Endothelial cell of umbilical vein (primary cell): ENCODE measurements around the gene MRPS18B. TPM values are rescaled to one million over a fixed set of nuclear protein-coding genes. Genes with fewer than 3 reads are reported as not detected.
A peak's percentile ranks its signal among the peaks of the same experiment; 100 is the strongest.

Experiments
- Bru-seq: library from RNA; stranded (reverse); fragments of 400-500 nt; gene quantifications from one replicate; lab custom pipeline; 2021; lab: Mats Ljungman, UMichigan
- BruChase-seq, 2 experiments: library from RNA; stranded (reverse); fragments of 400-500 nt; gene quantifications; one replicate each; lab custom pipeline; 2021; lab: Mats Ljungman, UMichigan
- BruUV-seq: library from RNA; stranded (reverse); fragments of 400-500 nt; replicated peaks from 2 replicates; lab custom pipeline; 2021; lab: Mats Ljungman, UMichigan
- CTCF ChIA-PET: fragments of 300-600, 350-600 bp; sonication (Branson Sonifier 250); formaldehyde crosslinking; loops from one replicate; lab custom pipeline; 2021; ENCODE audit warnings: antibody characterized with exemption, inconsistent platforms; lab: Charles Lee
- POLR2A ChIA-PET: fragments of 300-600, 350-600 bp; sonication (Branson Sonifier 250); formaldehyde crosslinking; loops from one replicate; lab custom pipeline; 2021; ENCODE audit warnings: antibody characterized with exemption, inconsistent platforms; lab: Charles Lee
- DNase-seq: peaks from one replicate; pipeline ENCODE4 v3.0.0-alpha.2; 2011; ENCODE audit warnings: low read depth, low spot score
- FAIRE-seq: peaks from 2 replicates; lab custom pipeline; 2011; peaks lifted over from hg19 to GRCh38; lab: Jason Lieb, UNC
- H2AFZ ChIP-seq: 2 replicates; pipeline ENCODE4 v1.6.0; 2012; ENCODE audit warnings: low read depth, low read length, control low read depth, inconsistent platforms
- H3K27ac ChIP-seq: 2 replicates; pipeline ENCODE4 v1.5.1; 2011; ENCODE audit warnings: low read depth, mild to moderate bottlenecking, control low read depth, low read length, moderate library complexity; ENCODE audit not compliant: insufficient read depth
- H3K27me3 ChIP-seq, 2 experiments: 2 replicates each; pipeline versions ENCODE4 v1.6.0 to v1.6.1; 2011; ENCODE audit warnings: low read length in 2 of 2, mixed read lengths in 1 of 2; ENCODE audit not compliant: control insufficient read depth in 2 of 2, insufficient read depth in 2 of 2
- H3K36me3 ChIP-seq, 2 experiments: 2 replicates in 1 of 2; 3 replicates in 1 of 2; pipeline ENCODE4 v1.5.1; 2011; ENCODE audit warnings: low read length in 2 of 2, mild to moderate bottlenecking in 1 of 2, moderate library complexity in 1 of 2; ENCODE audit not compliant: control insufficient read depth in 2 of 2, insufficient read depth in 2 of 2; ENCODE audit errors: extremely low read depth in 1 of 2
- H3K4me1 ChIP-seq: 3 replicates; pipeline ENCODE4 v1.5.1; 2011; ENCODE audit warnings: mild to moderate bottlenecking, low read length; ENCODE audit not compliant: control insufficient read depth, insufficient read depth; ENCODE audit errors: extremely low read depth
- H3K4me2 ChIP-seq: 2 replicates; pipeline ENCODE4 v1.6.1; 2011; ENCODE audit warnings: low read length, control low read depth, mixed read lengths; ENCODE audit not compliant: insufficient read depth
- H3K4me3 ChIP-seq, 3 experiments: fragments of 200-600 bp in 1 of 3; sonication (generic), shearing (Covaris generic) in 1 of 3; replicated peaks in 1 of 3; 2 replicates each; pipeline ENCODE4 v1.5.1; 2011 to 2016; ENCODE audit warnings: control low read depth in 3 of 3, low read length in 3 of 3, mild to moderate bottlenecking in 2 of 3, inconsistent platforms in 1 of 3, low read depth in 1 of 3, moderate library complexity in 1 of 3; ENCODE audit not compliant: insufficient read depth in 1 of 3
- H3K79me2 ChIP-seq: 2 replicates; pipeline ENCODE4 v1.6.0; 2012; ENCODE audit warnings: low read length, inconsistent platforms; ENCODE audit not compliant: control insufficient read depth, insufficient read depth
- H3K9ac ChIP-seq: replicated peaks from 2 replicates; pipeline ENCODE3; 2011; ENCODE audit warnings: low read length, control low read depth; ENCODE audit not compliant: insufficient read depth; ENCODE audit errors: extremely low read depth
- H3K9me1 ChIP-seq: replicated peaks from 3 replicates; pipeline ENCODE4 v1.6.0; 2011; ENCODE audit warnings: mild to moderate bottlenecking, low read length; ENCODE audit not compliant: control insufficient read depth, insufficient read depth; ENCODE audit errors: extremely low read depth
- H3K9me3 ChIP-seq: replicated peaks from 2 replicates; pipeline ENCODE4 v1.5.1; 2012; ENCODE audit warnings: low read length, inconsistent platforms; ENCODE audit not compliant: control insufficient read depth, insufficient read depth
- H4K20me1 ChIP-seq: replicated peaks from 2 replicates; pipeline ENCODE3; 2011; ENCODE audit warnings: mild to moderate bottlenecking, low read length; ENCODE audit not compliant: control insufficient read depth, insufficient read depth; ENCODE audit errors: extremely low read depth
- CTCF ChIP-seq, 2 donors: IDR thresholded peaks; 1 replicate in 1 of 2; 2 replicates in 1 of 2; pipeline ENCODE4 v1.5.1; 2011; ENCODE audit warnings: low read length in 2 of 2, mild to moderate bottlenecking in 2 of 2, moderate library complexity in 2 of 2, control low read depth in 1 of 2, inconsistent platforms in 1 of 2, low read depth in 1 of 2; ENCODE audit not compliant: insufficient read depth in 1 of 2; ENCODE audit errors: extremely low read depth in 1 of 2
- EZH2 ChIP-seq: IDR thresholded peaks from 2 replicates; pipeline ENCODE4 v1.6.1; 2012; ENCODE audit warnings: borderline replicate concordance, low read depth, mild to moderate bottlenecking, moderate library complexity, low read length, inconsistent platforms; ENCODE audit not compliant: severe bottlenecking
- FOS ChIP-seq: IDR thresholded peaks from 2 replicates; pipeline ENCODE4 v1.6.1; 2011; ENCODE audit warnings: mild to moderate bottlenecking, low read length, moderate library complexity, borderline replicate concordance; ENCODE audit not compliant: insufficient read depth
- GATA2 ChIP-seq: IDR thresholded peaks from 2 replicates; pipeline ENCODE4 v1.7.0; 2011; ENCODE audit warnings: low read depth, mild to moderate bottlenecking, moderate library complexity, mixed read lengths, low read length; ENCODE audit not compliant: insufficient read length, insufficient read depth
- JUN ChIP-seq: IDR thresholded peaks from 2 replicates; pipeline ENCODE4 v1.6.1; 2011; ENCODE audit warnings: borderline replicate concordance, low read depth; ENCODE audit not compliant: insufficient read length, insufficient read depth
- MAX ChIP-seq: IDR thresholded peaks from 2 replicates; pipeline ENCODE4 v1.6.1; 2011; ENCODE audit not compliant: insufficient read depth, insufficient read length
- MYC ChIP-seq: IDR thresholded peaks from one replicate; pipeline ENCODE4 v1.6.1; 2011; ENCODE audit warnings: mild to moderate bottlenecking, low read depth, low read length
- POLR2A ChIP-seq: IDR thresholded peaks from 2 replicates; pipeline ENCODE4 v1.6.1; 2012; ENCODE audit warnings: low read depth, mild to moderate bottlenecking, control low read depth, low read length
- POLR2AphosphoS5 ChIP-seq: IDR thresholded peaks from 2 replicates; pipeline ENCODE4 v1.6.1; 2012; ENCODE audit warnings: low read depth, mild to moderate bottlenecking, control low read depth, low read length, moderate library complexity; ENCODE audit not compliant: insufficient read depth
- dilution Hi-C: fragments of 300-500 bp; cut with MboI; formaldehyde crosslinking; loops from one replicate; pipeline ENCODE4 v1.15.0; 2019; ENCODE audit warnings: low sequenced_read_pairs; ENCODE audit not compliant: extremely low pct_ligation_motif_present
- intact Hi-C: fragments of 100-400 bp; cut with micrococcal nuclease; formaldehyde crosslinking; loops from one replicate; pipeline ENCODE4 v1.10.0; 2022
- long read RNA-seq: library from polyadenylated mRNA; stranded (forward); transcript quantifications from one replicate; pipeline ENCODE4 v2.0.0, GENCODE V29; 2021
- polyA minus RNA-seq, 3 experiments: library from RNA; depleted of rRNA, polyadenylated mRNA; stranded (reverse); fragments of >200 nt; gene quantifications; 1 replicate in 1 of 3; 2 replicates in 2 of 3; pipeline ENCODE4 v1.2.3, GENCODE V29; 2011
- polyA plus RNA-seq, 4 experiments: library from polyadenylated mRNA; depleted of rRNA in 3 of 4; stranded (reverse) in 3 of 4; unstranded in 1 of 4; fragments of >200 nt; gene quantifications; 2 replicates each; pipeline versions ENCODE4 v1.2.1 to v1.2.3, GENCODE V29; 2011 to 2012; ENCODE audit warnings: missing spikeins in 1 of 4
- total RNA-seq: library from RNA; stranded (reverse); gene quantifications from 2 replicates; pipeline ENCODE4 v1.2.3, GENCODE V29; 2021

The MRPS18B gene
- total RNA-seq (32.6 and 33.7 TPM in 2 replicates), polyA plus RNA-seq (47.3 and 49.1 TPM in 2 replicates), polyA minus RNA-seq (44.6 and 46.7 TPM in 2 replicates), Bru-seq, nascent RNA (percentile 72 among the genes with signal in this experiment), BruChase-seq, experiment 1, labeled RNA remaining after a 6-hour chase (percentile 68 among the genes with signal in this experiment), BruChase-seq, experiment 2, labeled RNA remaining after a 2-hour chase (percentile 68 among the genes with signal in this experiment)
- polyA plus RNA-seq (2011; cell fraction: cytosol; rRNA removed) = 53.2 and 55.1 TPM in 2 replicates
- polyA plus RNA-seq (2011; cell fraction: nucleus; rRNA removed) = 15.2 and 17.5 TPM in 2 replicates
- 28.9 and 34.9 TPM in 2 replicates for polyA plus RNA-seq (2012)
- polyA minus RNA-seq (2011; cell fraction: cytosol; rRNA and poly(A)+ RNA removed) = 95.8 TPM
- polyA minus RNA-seq (2011; cell fraction: nucleus; rRNA and poly(A)+ RNA removed) = 8.5 and 16.6 TPM in 2 replicates
- long read RNA-seq, transcript MRPS18B-206 (7 exons, 1,532 nt) = major isoform, 149 of 167 reads
- long read RNA-seq, partial matches to known transcripts = 8 of 167 reads
- long read RNA-seq, other reads (novel, unspliced or antisense) = 10 of 167 reads

- H3K9me1 ChIP-seq = no peaks in the 10 kb centered on the region
- intact Hi-C loops = loop anchor here (1.0 kb wide), 4 partner anchors 30 to 100 kb away; partner anchors contain the start of genes ABCF1, C6orf136, GNL1 and MDC1
- peaks cover 35% of the 10 kb centered on the region for H3K79me2 ChIP-seq
- H3K4me3 ChIP-seq = peak within 1 kb of the TSS; percentile 51 to 84 (median 73)
- TSS peak; percentile 68 for BruUV-seq
- CTCF ChIA-PET = interaction anchor here (0.7 to 1.6 kb wide), 4 partner anchors 48 to 113 kb away, joined by 3 to 17 read pairs (median 4); no protein-coding TSS in a partner anchor
- peaks cover 20% of the 10 kb centered on the region for H3K4me1 ChIP-seq
- H3K27ac ChIP-seq = peak within 1 kb of the TSS; percentile 96
- peak; percentile 81 for TF ChIP-seq MAX
- no peak for TF ChIP-seq CTCF (IDR thresholded peaks at IDR 0.05; ENCODE audit: extremely low read depth in 1 of 2, insufficient read depth in 1 of 2, low read depth in 1 of 2, low read length in 2 of 2)
- no peak for TF ChIP-seq EZH2
- no peak for TF ChIP-seq JUN
- no peak for TF ChIP-seq GATA2
- peak; percentile 86 for TF ChIP-seq POLR2AphosphoS5
- no peak for TF ChIP-seq FOS
- peak; percentile 95 for TF ChIP-seq POLR2A
- peak; percentile 62 for TF ChIP-seq MYC
- no peaks in the 10 kb centered on the region for H3K27me3 ChIP-seq
- H2AFZ ChIP-seq = peak within 1 kb of the TSS; percentile 67
- H3K9me3 ChIP-seq = no peaks in the 10 kb centered on the region
- POLR2A ChIA-PET = interaction anchor here (0.7 kb wide), 2 partner anchors 13 to 20 kb away, joined by 3 to 8 read pairs; no protein-coding TSS in a partner anchor
- dilution Hi-C loops = no loop called here
- peak within 1 kb of the TSS; percentile 99 for H3K9ac ChIP-seq
- DNase-seq (peak; percentile 99), FAIRE-seq (no peak)
- H4K20me1 ChIP-seq = no peaks in the 10 kb centered on the region
- peaks cover 5 to 10% of the 10 kb centered on the region in 2 experiments for H3K36me3 ChIP-seq
- H3K4me2 ChIP-seq = peak within 1 kb of the TSS; percentile 99
Measured at GRCh38 chr6:30617565-30618269, at the start of gene MRPS18B. Gene MRPS18B (plus strand): TSS chr6:30617840. CDS start chr6:30617866, 26 bp downstream.
